SU-DHL-6 (cell line): ENCODE measurements around the gene PPP1CA.
A peak's percentile ranks its signal among the peaks of the same experiment; 100 is the strongest.

ENCODE experiments used
- H2AFZ ChIP-seq: fragments of 200-600 bp; sonication (generic); 2 replicates; pipeline ENCODE4 v1.6.1; 2014; ENCODE audit warnings: low read depth, mild to moderate bottlenecking, moderate library complexity, mixed read lengths, antibody characterized with exemption, low read length; ENCODE audit not compliant: severe bottlenecking
- H3F3A ChIP-seq: fragments of 200-600 bp; shearing (Covaris generic); 2 replicates; pipeline ENCODE4 v1.6.0; 2016; ENCODE audit warnings: antibody characterized with exemption, mild to moderate bottlenecking; ENCODE audit not compliant: insufficient read depth
- H3K27ac ChIP-seq: fragments of 200-600 bp; sonication (generic); 2 replicates; pipeline ENCODE4 v1.5.1; 2016; ENCODE audit warnings: low read depth, mild to moderate bottlenecking, low read length, moderate library complexity, mixed read lengths
- H3K27me3 ChIP-seq: fragments of 200-600 bp; sonication (generic), shearing (Covaris generic); 2 replicates; pipeline ENCODE4 v1.6.0; 2014; ENCODE audit warnings: mild to moderate bottlenecking, low read length
- H3K36me3 ChIP-seq: fragments of 200-600 bp; sonication (generic); 2 replicates; pipeline ENCODE4 v1.6.1; 2014; ENCODE audit warnings: mild to moderate bottlenecking, low read length, mixed read lengths
- H3K4me2 ChIP-seq: fragments of 300-600, 200-600 bp; shearing (Covaris generic), sonication (generic); 2 replicates; pipeline ENCODE4 v1.6.0; 2014; ENCODE audit warnings: low read length, low read depth, mild to moderate bottlenecking; ENCODE audit not compliant: poor library complexity, severe bottlenecking
- H3K4me3 ChIP-seq: fragments of 200-600 bp; sonication (generic); 2 replicates; pipeline ENCODE4 v1.5.1; 2014; ENCODE audit warnings: antibody characterized with exemption, low read length, mild to moderate bottlenecking, mixed read lengths; ENCODE audit not compliant: insufficient read depth, poor library complexity, severe bottlenecking
- H3K79me2 ChIP-seq: fragments of 200-600 bp; sonication (generic); 2 replicates; pipeline ENCODE4 v1.6.1; 2014; ENCODE audit warnings: mild to moderate bottlenecking, low read length, moderate library complexity; ENCODE audit not compliant: insufficient read depth
- H3K9ac ChIP-seq: fragments of 200-600 bp; sonication (generic); 2 replicates; pipeline ENCODE4 v1.7.0; 2014; ENCODE audit warnings: mild to moderate bottlenecking, low read length
- H3K9me2 ChIP-seq: fragments of 200-600 bp; sonication (generic); replicated peaks from 2 replicates; pipeline ENCODE4 v1.6.1; 2014; ENCODE audit warnings: low read length; ENCODE audit not compliant: insufficient read depth
- H3K9me3 ChIP-seq: fragments of 200-600 bp; sonication (generic); 2 replicates; pipeline ENCODE4 v1.6.1; 2014; ENCODE audit warnings: low read length, mixed read lengths; ENCODE audit not compliant: insufficient read depth
- H4K20me1 ChIP-seq: fragments of 200-600 bp; sonication (generic); 2 replicates; pipeline ENCODE4 v1.6.1; 2014; ENCODE audit warnings: low read depth, mild to moderate bottlenecking, antibody characterized with exemption, low read length, moderate library complexity, mixed read lengths
- EZH2phosphoT487 ChIP-seq: fragments of 200-600 bp; sonication (generic), shearing (Covaris generic); conservative IDR thresholded peaks from 2 replicates; pipeline ENCODE4 v1.6.1; 2018; ENCODE audit warnings: mild to moderate bottlenecking, antibody characterized with exemption, low read length, moderate library complexity, mixed read lengths
- TF ChIP-seq, protein P1 (sequence below): fragments of 200-600 bp; sonication (generic); IDR thresholded peaks from one replicate; pipeline ENCODE4 v1.5.1; 2017; ENCODE audit warnings: antibody characterized with exemption, mild to moderate bottlenecking, low read length, moderate library complexity; ENCODE audit not compliant: insufficient read depth, poor library complexity, severe bottlenecking

Gene PPP1CA

DNA sequence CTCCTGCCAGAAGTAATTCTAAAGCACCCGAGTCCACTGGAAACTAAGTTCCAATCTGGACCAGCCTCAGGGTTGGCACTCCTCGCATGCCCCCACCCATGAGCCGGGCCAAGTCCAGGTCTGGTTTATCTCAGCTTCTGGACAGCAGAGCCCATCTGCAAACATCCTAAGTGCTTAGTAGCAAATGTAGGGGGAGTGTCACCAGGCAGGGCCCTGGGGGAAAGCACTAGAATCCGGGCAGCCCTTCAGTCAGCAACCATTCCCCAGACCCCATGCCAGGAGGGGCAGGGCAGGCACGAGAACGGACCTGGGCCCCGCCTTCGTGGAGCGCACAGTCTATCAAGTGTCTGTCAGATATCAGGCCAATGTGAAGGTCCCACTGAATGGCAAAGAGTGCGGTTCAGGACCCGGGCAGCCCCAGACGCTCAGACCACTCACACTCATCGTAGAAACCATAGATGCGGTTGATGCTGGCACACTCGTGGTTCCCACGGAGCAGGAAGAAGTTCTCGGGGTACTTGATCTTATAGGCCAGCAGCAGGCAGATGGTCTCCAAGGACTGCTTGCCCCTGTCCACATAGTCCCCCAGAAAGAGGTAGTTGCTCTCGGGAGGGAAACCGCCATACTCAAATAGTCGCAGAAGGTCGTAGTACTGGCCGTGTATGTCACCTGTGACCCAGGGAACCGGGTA is 1.3 kb downstream of the PPP1CA start:
- peaks cover 15% of the 10 kb centered on the region for H3K79me2 ChIP-seq
- TF ChIP-seq, protein P1, sequence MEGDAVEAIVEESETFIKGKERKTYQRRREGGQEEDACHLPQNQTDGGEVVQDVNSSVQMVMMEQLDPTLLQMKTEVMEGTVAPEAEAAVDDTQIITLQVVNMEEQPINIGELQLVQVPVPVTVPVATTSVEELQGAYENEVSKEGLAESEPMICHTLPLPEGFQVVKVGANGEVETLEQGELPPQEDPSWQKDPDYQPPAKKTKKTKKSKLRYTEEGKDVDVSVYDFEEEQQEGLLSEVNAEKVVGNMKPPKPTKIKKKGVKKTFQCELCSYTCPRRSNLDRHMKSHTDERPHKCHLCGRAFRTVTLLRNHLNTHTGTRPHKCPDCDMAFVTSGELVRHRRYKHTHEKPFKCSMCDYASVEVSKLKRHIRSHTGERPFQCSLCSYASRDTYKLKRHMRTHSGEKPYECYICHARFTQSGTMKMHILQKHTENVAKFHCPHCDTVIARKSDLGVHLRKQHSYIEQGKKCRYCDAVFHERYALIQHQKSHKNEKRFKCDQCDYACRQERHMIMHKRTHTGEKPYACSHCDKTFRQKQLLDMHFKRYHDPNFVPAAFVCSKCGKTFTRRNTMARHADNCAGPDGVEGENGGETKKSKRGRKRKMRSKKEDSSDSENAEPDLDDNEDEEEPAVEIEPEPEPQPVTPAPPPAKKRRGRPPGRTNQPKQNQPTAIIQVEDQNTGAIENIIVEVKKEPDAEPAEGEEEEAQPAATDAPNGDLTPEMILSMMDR = no peak
- no peak for TF ChIP-seq EZH2phosphoT487
- peak overlapping the region; percentile 99 for H3K9ac ChIP-seq
- peak overlapping the region; percentile 78 for H3K27ac ChIP-seq
- H3K27me3 ChIP-seq = no peaks in the 10 kb centered on the region
- no peaks in the 10 kb centered on the region for H3K36me3 ChIP-seq
- peaks cover 25% of the 10 kb centered on the region for H3F3A ChIP-seq
- no peaks in the 10 kb centered on the region for H4K20me1 ChIP-seq
- H3K4me3 ChIP-seq = peak overlapping the region; percentile 88
- no peaks in the 10 kb centered on the region for H3K9me2 ChIP-seq
- H3K4me2 ChIP-seq = peak overlapping the region; percentile 86
- H2AFZ ChIP-seq = no peak overlapping the region
- no peaks in the 10 kb centered on the region for H3K9me3 ChIP-seq

DNA sequence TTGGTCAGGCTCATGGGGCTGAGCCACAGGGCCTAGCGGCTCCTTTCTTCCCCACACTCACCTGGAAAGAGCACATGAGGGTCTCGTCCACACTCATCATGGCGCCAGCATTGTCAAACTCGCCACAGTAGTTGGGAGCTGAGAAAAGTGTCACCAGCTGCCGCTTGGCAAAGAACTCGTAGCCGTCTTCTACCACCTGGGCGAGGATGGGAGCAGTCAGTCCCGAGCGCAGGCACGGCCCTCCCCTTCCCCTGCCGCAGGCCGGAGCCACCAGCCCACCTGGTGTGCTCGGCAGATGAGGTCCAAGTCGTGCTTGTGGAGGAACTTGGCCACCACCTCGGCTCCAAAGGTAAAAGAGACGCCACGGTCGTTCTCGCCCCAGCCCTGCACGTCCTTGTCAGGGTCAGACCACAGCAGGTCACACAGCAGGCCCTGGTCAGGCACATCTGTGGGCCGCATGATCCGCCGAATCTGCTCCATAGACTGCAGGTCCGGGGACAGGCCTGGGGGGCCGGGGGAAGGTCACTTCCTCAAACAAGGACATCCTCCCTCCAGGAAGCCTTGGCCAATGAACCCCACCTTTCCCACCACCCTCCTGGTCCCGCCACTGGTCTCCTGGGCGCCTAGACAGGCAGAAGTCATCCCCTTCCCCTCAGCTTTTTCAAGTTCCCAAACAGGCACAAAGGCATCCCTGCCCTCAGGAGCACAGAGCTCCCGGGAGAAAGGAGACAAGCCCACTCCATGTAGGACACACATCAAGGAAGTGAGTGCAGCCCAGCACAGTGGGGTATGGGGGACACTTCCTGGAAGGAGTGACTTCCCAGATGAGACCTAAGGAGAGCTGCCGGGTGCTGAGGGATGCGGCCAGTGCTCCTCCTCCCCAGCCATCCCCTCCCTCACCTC is 2.7 kb downstream of the PPP1CA start:
- H3K27me3 ChIP-seq = no peaks in the 10 kb centered on the region
- H3K9me2 ChIP-seq = no peaks in the 10 kb centered on the region
- H3K9ac ChIP-seq = no peak overlapping the region
- H3K79me2 ChIP-seq = peaks cover 15% of the 10 kb centered on the region
- no peak for TF ChIP-seq EZH2phosphoT487
- TF ChIP-seq, protein P1 = no peak
- H3K4me2 ChIP-seq = no peak overlapping the region
- no peak overlapping the region for H3K4me3 ChIP-seq
- H3K27ac ChIP-seq = no peak overlapping the region
- peaks cover 16% of the 10 kb centered on the region for H3F3A ChIP-seq
- H2AFZ ChIP-seq = no peak overlapping the region
- H3K9me3 ChIP-seq = no peaks in the 10 kb centered on the region
- no peaks in the 10 kb centered on the region for H4K20me1 ChIP-seq
- H3K36me3 ChIP-seq = no peaks in the 10 kb centered on the region

DNA sequence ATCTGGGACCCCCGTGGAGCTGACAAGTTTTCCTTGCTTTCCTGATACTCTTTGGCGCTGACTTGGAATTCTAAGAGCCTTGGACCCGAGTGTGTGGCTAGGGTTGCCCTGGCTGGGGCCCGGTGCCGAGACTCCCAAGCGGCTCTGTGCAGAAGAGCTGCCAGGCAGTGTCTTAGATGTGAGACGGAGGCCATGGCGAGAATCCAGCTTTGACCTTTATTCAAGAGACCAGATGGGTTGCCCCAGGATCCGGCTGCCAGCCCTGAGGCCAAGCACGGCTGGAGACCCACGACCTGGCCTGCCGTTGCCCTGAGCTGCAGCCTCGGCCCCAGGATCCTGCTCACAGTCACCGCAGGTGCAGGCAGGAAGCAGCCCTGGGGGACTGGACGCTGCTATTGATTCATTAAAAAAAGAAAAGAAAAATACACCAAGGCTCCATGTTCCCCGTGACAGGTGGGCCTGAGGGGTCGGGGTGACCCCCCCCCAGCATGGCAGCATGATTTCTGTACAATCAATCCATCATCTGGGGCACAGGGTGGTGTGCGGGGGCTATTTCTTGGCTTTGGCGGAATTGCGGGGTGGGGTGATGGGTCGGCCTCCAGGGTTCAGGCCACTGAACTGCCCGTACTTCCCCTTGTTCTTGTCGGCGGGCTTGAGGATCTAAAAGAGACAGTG is 3.5 kb downstream of the PPP1CA start:
- TF ChIP-seq EZH2phosphoT487 = no peak
- TF ChIP-seq, protein P1 = no peak
- Histone ChIP-seq H3F3A (peaks cover 8% of the 10 kb centered on the region), H3K9me2 (no peaks in the 10 kb centered on the region), H3K27ac (no peak overlapping the region), H3K4me3 (no peak overlapping the region), H3K4me2 (no peak overlapping the region), H2AFZ (no peak overlapping the region), H3K79me2 (peaks cover 15% of the 10 kb centered on the region), H3K9ac (no peak overlapping the region), H3K27me3 (no peaks in the 10 kb centered on the region), H3K9me3 (no peaks in the 10 kb centered on the region), H3K36me3 (no peaks in the 10 kb centered on the region), H4K20me1 (no peaks in the 10 kb centered on the region)
